A673 (cell line): ENCODE data around the gene CHD1L.

ENCODE experiments used
- CTCF ChIP-seq: fragments of 300-800, 200-600 bp; sonication (generic); conservative IDR thresholded peaks from 2 replicates; pipeline ENCODE4 v1.5.1; 2017; ENCODE audit warnings: low read depth, mild to moderate bottlenecking, antibody characterized with exemption, low read length, moderate library complexity, mixed read lengths
- EZH2 ChIP-seq: fragments of 200-600 bp; sonication (generic); IDR thresholded peaks from 2 replicates; pipeline ENCODE4 v1.6.1; 2017; ENCODE audit warnings: borderline replicate concordance, low read depth, mild to moderate bottlenecking, mixed read lengths, antibody characterized with exemption, low read length; ENCODE audit not compliant: poor library complexity, severe bottlenecking

GRCh38 chr1:147213271-147213670 lies 29.2 kb upstream of the CHD1L start:
- TF ChIP-seq EZH2 = no peak
- no peak for TF ChIP-seq CTCF
